SK-N-SH treated with all-trans-retinoic acid at 6 μM for 48 hours (cell line): ENCODE data around the gene ELAVL1.

Experiments
- ATAC-seq: fragments of 200-7000 bp; cut with Tn5 transposase; 3 replicates; pipeline ENCODE4 v1.9.1; 2020; ENCODE audit warnings: mild to moderate bottlenecking, moderate library complexity
- ARNTL ChIP-seq: fragments of 450-650 bp; formaldehyde crosslinking; IDR thresholded peaks from 2 replicates; pipeline ENCODE4 v1.5.0; 2020; ENCODE audit warnings: low read depth, mild to moderate bottlenecking, moderate library complexity, borderline replicate concordance
- BACH2 ChIP-seq: fragments of 250-450 bp; sonication (Bioruptor Pico); IDR thresholded peaks from 2 replicates; pipeline ENCODE4 v1.9.0; 2021; ENCODE audit warnings: mild to moderate bottlenecking, borderline replicate concordance
- ESRRG ChIP-seq: fragments of 250-450 bp; sonication (Bioruptor Pico); IDR thresholded peaks from 2 replicates; pipeline ENCODE4 v1.6.1; 2021; ENCODE audit warnings: mild to moderate bottlenecking
- GLIS3 ChIP-seq: fragments of 250-450 bp; sonication (Bioruptor Pico); IDR thresholded peaks from 2 replicates; pipeline ENCODE4 v1.5.0; 2020; ENCODE audit warnings: mild to moderate bottlenecking, moderate library complexity
- ISL1 ChIP-seq: fragments of 250-450 bp; sonication (Bioruptor Pico); IDR thresholded peaks from 2 replicates; pipeline ENCODE4 v2.1.2; 2022; ENCODE audit warnings: mild to moderate bottlenecking, moderate library complexity
- OSR1 ChIP-seq: fragments of 250-450 bp; sonication (Bioruptor Pico); IDR thresholded peaks from 2 replicates; pipeline ENCODE4 v1.8.0; 2022; ENCODE audit warnings: moderate library complexity, mild to moderate bottlenecking, inconsistent platforms
- RARB ChIP-seq: fragments of 250-450 bp; sonication (Bioruptor Pico); IDR thresholded peaks from 2 replicates; pipeline ENCODE4 v1.8.0; 2021; ENCODE audit warnings: mild to moderate bottlenecking, moderate library complexity
- TCF4 ChIP-seq: fragments of 250-450 bp; sonication (Bioruptor Pico); IDR thresholded peaks from 2 replicates; pipeline ENCODE4 v1.8.0; 2021; ENCODE audit warnings: mild to moderate bottlenecking, moderate library complexity, borderline replicate concordance
- ZFP3 ChIP-seq: fragments of 250-450 bp; sonication (Bioruptor Pico); IDR thresholded peaks from 2 replicates; pipeline ENCODE4 v1.5.0; 2020; ENCODE audit warnings: mild to moderate bottlenecking, moderate library complexity
- ZNF565 ChIP-seq: fragments of 450-650 bp; formaldehyde crosslinking; conservative IDR thresholded peaks from 2 replicates; pipeline ENCODE4 v1.5.0; 2020; ENCODE audit warnings: low read depth, mild to moderate bottlenecking, moderate library complexity
- ZNF70 ChIP-seq: fragments of 450-650 bp; formaldehyde crosslinking; IDR thresholded peaks from 2 replicates; pipeline ENCODE4 v1.5.0; 2020; ENCODE audit warnings: mild to moderate bottlenecking, moderate library complexity
- TF ChIP-seq, protein P1 (sequence below): fragments of 250-450 bp; sonication (Bioruptor Pico); IDR thresholded peaks from 2 replicates; pipeline ENCODE4 v1.8.0; 2021; ENCODE audit warnings: low read depth, mild to moderate bottlenecking, moderate library complexity, borderline replicate concordance
- TF ChIP-seq, protein P2 (sequence below): fragments of 250-450 bp; sonication (Bioruptor Pico); IDR thresholded peaks from 2 replicates; pipeline ENCODE4 v1.5.1; 2020; ENCODE audit warnings: low read depth, mild to moderate bottlenecking, moderate library complexity
- TF ChIP-seq, protein P3 (sequence below): fragments of 250-450 bp; sonication (Bioruptor Pico); IDR thresholded peaks from 2 replicates; pipeline ENCODE4 v1.5.1; 2021; ENCODE audit warnings: mild to moderate bottlenecking, moderate library complexity
- TF ChIP-seq, protein P4 (sequence below): fragments of 250-450 bp; sonication (Bioruptor Pico); IDR thresholded peaks from 2 replicates; pipeline ENCODE4 v1.5.0; 2020; ENCODE audit warnings: mild to moderate bottlenecking, moderate library complexity
- TF ChIP-seq, protein P5 (sequence below): fragments of 250-450 bp; sonication (Bioruptor Pico); IDR thresholded peaks from 2 replicates; pipeline ENCODE4 v1.8.0; 2020; ENCODE audit warnings: mild to moderate bottlenecking, moderate library complexity, borderline replicate concordance

Gene ELAVL1

DNA sequence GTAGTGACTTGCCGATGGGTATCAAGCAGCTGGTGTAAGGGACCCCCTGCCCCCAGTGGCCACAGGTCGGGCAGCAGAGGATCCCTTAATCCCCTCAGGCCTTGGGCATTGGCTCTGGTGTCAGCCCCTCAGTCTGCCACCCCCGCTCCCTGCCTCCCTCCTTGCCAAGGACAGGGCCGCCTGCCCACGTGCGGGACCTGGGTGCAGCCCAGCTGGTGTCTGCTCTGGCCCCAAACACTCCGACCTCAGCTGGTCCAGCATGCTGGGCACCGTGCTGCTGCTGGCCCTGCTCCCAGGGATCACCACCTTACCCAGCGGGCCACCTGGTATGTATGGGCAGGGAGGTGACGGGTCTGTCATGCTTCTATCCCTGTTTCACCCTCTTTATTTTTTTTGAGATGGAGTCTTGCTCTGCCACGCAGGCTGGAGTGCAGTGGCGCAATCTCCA lies 90.8 kb downstream of the ELAVL1 start, which contains the start of gene TGFBR3L (continued):
- TF ChIP-seq, protein P1, sequence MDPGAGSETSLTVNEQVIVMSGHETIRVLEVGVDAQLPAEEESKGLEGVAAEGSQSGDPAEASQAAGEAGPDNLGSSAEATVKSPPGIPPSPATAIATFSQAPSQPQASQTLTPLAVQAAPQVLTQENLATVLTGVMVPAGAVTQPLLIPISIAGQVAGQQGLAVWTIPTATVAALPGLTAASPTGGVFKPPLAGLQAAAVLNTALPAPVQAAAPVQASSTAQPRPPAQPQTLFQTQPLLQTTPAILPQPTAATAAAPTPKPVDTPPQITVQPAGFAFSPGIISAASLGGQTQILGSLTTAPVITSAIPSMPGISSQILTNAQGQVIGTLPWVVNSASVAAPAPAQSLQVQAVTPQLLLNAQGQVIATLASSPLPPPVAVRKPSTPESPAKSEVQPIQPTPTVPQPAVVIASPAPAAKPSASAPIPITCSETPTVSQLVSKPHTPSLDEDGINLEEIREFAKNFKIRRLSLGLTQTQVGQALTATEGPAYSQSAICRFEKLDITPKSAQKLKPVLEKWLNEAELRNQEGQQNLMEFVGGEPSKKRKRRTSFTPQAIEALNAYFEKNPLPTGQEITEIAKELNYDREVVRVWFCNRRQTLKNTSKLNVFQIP (CRISPR knock-in tag), result no peak
- TF ChIP-seq ZFP3 (no peak), TCF4 (no peak), ZNF565 (CRISPR knock-in tag) (no peak), ARNTL (CRISPR knock-in tag) (no peak), OSR1 (no peak)
- TF ChIP-seq, protein P2, sequence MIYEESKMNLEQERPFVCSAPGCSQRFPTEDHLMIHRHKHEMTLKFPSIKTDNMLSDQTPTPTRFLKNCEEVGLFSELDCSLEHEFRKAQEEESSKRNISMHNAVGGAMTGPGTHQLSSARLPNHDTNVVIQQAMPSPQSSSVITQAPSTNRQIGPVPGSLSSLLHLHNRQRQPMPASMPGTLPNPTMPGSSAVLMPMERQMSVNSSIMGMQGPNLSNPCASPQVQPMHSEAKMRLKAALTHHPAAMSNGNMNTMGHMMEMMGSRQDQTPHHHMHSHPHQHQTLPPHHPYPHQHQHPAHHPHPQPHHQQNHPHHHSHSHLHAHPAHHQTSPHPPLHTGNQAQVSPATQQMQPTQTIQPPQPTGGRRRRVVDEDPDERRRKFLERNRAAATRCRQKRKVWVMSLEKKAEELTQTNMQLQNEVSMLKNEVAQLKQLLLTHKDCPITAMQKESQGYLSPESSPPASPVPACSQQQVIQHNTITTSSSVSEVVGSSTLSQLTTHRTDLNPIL (CRISPR knock-in tag), result no peak
- TF ChIP-seq, protein P3, sequence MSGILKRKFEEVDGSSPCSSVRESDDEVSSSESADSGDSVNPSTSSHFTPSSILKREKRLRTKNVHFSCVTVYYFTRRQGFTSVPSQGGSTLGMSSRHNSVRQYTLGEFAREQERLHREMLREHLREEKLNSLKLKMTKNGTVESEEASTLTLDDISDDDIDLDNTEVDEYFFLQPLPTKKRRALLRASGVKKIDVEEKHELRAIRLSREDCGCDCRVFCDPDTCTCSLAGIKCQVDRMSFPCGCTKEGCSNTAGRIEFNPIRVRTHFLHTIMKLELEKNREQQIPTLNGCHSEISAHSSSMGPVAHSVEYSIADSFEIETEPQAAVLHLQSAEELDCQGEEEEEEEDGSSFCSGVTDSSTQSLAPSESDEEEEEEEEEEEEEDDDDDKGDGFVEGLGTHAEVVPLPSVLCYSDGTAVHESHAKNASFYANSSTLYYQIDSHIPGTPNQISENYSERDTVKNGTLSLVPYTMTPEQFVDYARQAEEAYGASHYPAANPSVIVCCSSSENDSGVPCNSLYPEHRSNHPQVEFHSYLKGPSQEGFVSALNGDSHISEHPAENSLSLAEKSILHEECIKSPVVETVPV (CRISPR knock-in tag), result no peak
- TF ChIP-seq, all 23 proteins: peak for 0

DNA sequence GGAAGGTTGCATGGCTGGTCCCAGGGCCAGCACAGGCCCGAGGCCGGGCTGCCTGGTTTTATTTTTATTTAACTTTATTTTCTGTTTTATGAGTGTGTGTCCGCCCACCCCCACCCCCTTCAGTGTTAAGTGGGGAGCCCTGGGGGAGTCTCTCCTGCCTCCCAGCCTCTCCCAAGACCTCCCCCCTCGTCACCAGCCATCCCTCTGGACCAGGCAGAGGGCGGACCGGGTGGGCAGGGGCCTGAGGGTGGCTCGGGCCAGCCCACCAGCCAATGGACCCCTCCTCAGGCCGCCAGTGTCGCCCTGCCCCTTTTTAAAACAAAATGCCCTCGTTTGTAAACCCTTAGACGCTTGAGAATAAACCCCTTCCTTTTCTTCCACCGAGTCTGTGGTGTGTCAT lies 91.3 kb downstream of the ELAVL1 start:
- TF ChIP-seq BACH2 (CRISPR knock-in tag) (no peak), TCF4 (no peak), ISL1 (CRISPR knock-in tag) (no peak), ZNF70 (CRISPR knock-in tag) (no peak), ESRRG (CRISPR knock-in tag) (no peak), ZFP3 (no peak), RARB (CRISPR knock-in tag) (no peak), ARNTL (CRISPR knock-in tag) (no peak), GLIS3 (CRISPR knock-in tag) (no peak)
- TF ChIP-seq, protein P3 (CRISPR knock-in tag), result no peak
- TF ChIP-seq, protein P2 (CRISPR knock-in tag), result no peak
- TF ChIP-seq, protein P4, sequence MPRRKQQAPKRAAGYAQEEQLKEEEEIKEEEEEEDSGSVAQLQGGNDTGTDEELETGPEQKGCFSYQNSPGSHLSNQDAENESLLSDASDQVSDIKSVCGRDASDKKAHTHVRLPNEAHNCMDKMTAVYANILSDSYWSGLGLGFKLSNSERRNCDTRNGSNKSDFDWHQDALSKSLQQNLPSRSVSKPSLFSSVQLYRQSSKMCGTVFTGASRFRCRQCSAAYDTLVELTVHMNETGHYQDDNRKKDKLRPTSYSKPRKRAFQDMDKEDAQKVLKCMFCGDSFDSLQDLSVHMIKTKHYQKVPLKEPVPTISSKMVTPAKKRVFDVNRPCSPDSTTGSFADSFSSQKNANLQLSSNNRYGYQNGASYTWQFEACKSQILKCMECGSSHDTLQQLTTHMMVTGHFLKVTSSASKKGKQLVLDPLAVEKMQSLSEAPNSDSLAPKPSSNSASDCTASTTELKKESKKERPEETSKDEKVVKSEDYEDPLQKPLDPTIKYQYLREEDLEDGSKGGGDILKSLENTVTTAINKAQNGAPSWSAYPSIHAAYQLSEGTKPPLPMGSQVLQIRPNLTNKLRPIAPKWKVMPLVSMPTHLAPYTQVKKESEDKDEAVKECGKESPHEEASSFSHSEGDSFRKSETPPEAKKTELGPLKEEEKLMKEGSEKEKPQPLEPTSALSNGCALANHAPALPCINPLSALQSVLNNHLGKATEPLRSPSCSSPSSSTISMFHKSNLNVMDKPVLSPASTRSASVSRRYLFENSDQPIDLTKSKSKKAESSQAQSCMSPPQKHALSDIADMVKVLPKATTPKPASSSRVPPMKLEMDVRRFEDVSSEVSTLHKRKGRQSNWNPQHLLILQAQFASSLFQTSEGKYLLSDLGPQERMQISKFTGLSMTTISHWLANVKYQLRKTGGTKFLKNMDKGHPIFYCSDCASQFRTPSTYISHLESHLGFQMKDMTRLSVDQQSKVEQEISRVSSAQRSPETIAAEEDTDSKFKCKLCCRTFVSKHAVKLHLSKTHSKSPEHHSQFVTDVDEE, result no peak
- TF ChIP-seq, protein P5, sequence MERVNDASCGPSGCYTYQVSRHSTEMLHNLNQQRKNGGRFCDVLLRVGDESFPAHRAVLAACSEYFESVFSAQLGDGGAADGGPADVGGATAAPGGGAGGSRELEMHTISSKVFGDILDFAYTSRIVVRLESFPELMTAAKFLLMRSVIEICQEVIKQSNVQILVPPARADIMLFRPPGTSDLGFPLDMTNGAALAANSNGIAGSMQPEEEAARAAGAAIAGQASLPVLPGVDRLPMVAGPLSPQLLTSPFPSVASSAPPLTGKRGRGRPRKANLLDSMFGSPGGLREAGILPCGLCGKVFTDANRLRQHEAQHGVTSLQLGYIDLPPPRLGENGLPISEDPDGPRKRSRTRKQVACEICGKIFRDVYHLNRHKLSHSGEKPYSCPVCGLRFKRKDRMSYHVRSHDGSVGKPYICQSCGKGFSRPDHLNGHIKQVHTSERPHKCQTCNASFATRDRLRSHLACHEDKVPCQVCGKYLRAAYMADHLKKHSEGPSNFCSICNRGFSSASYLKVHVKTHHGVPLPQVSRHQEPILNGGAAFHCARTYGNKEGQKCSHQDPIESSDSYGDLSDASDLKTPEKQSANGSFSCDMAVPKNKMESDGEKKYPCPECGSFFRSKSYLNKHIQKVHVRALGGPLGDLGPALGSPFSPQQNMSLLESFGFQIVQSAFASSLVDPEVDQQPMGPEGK (CRISPR knock-in tag), result no peak
- no peak for ATAC-seq

DNA sequence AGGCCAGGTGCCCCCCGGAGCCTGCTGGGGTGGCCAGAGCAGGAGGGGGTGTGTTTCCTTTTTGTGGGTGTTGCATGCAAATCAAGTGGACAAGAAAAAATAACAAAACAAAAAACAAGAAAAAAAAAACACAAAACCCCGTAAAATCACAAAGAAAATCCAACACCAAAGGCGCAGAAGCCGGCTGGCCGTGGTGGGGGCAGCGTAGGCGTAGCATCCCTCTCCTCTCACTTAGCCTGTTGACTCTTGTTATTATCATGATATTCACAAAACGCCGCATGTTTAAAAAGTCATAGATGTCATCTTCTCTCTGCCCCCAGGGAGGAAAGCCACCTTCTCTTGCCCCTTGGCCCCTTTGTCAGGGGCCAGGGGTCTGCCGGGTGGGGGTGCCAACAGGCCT lies 91.8 kb downstream of the ELAVL1 start:
- TF ChIP-seq, protein P1 (CRISPR knock-in tag), result no peak
- TF ChIP-seq GLIS3 (CRISPR knock-in tag), result no peak
- no peak for TF ChIP-seq ARNTL (CRISPR knock-in tag)
- ATAC-seq, result no peak
